Hepatic stellate cell (primary cell): ENCODE results near the gene LTB4R.

ENCODE experiments used
- DNase-seq: peaks from one replicate; pipeline ENCODE4 v3.0.0; 2011; ENCODE audit warnings: low spot score

LTB4R gene

GRCh38 chr14:24300326-24300980, 10.8 kb upstream of the LTB4R start:
- DNase-seq, result no peak

- DNase-seq, result no peak
These were observed 7.3 kb upstream of the LTB4R start for GRCh38 chr14:24304019-24304387.

- DNase-seq, result no peak
These were observed 4.1 kb upstream of the LTB4R start for GRCh38 chr14:24307156-24307574.

GRCh38 chr14:24307575-24308341, 3.5 kb upstream of the LTB4R start, which contains the start of gene CIDEB:
Gene CIDEB (minus strand): TSS chr14:24307977. CDS start chr14:24307858, 119 bp downstream.
- DNase-seq, result peak; percentile 83

GRCh38 chr14:24308342-24309124, 2.8 kb upstream of the LTB4R start:
- no peak for DNase-seq

- DNase-seq, result no peak
These were observed 1.6 kb upstream of the LTB4R start, which contains the start of gene LTB4R2 for GRCh38 chr14:24309538-24310264. Gene LTB4R2 (plus strand): TSS chr14:24310140. CDS start chr14:24310665, 525 bp downstream.

GRCh38 chr14:24310265-24310645, 1.0 kb upstream of the LTB4R start:
- no peak for DNase-seq

- DNase-seq, result no peak
These were observed 724 bp downstream of the LTB4R start for GRCh38 chr14:24311837-24312615.

- no peak for DNase-seq
These were observed 1.6 kb downstream of the LTB4R start for GRCh38 chr14:24312736-24313507.

- no peak for DNase-seq
These were observed 2.6 kb downstream of the LTB4R start for GRCh38 chr14:24313913-24314312.

- no peak for DNase-seq
These were observed 3.3 kb downstream of the LTB4R start for GRCh38 chr14:24314377-24315193.

GRCh38 chr14:24315243-24315806, 4.0 kb downstream of the LTB4R start:
- DNase-seq, result no peak

GRCh38 chr14:24315807-24316596, 4.7 kb downstream of the LTB4R start:
- DNase-seq, result peak; percentile 38

- no peak for DNase-seq
These were observed 5.3 kb downstream of the LTB4R start for GRCh38 chr14:24316597-24316950.

- peak; percentile 42 for DNase-seq
These were observed 6.0 kb downstream of the LTB4R start for GRCh38 chr14:24317141-24317928.

GRCh38 chr14:24321212-24321975, 10.1 kb downstream of the LTB4R start:
- no peak for DNase-seq

GRCh38 chr14:24322672-24323071, 11.4 kb downstream of the LTB4R start:
- DNase-seq, result no peak
